Transverse colon (tissue), 3 donors: ENCODE results near the gene MTFP1.

Experiments
- CTCF ChIP-seq, 5 experiments: fragments of 200-600 bp in 3 of 5; fragments of 450-650 bp in 2 of 5; sonication (generic) in 3 of 5; IDR thresholded peaks; 1 replicate in 2 of 5; 2 replicates in 3 of 5; pipeline ENCODE4 v1.5.1; 2016 to 2017; ENCODE audit warnings: antibody characterized with exemption in 5 of 5, inconsistent platforms in 3 of 5, mild to moderate bottlenecking in 2 of 5, moderate library complexity in 1 of 5
- POLR2A ChIP-seq: fragments of 450-650 bp; IDR thresholded peaks from one replicate; pipeline ENCODE4 v1.6.1; 2016; ENCODE audit warnings: antibody characterized with exemption, mild to moderate bottlenecking, moderate library complexity

- peak in 1 of 5 experiments; percentile 31 for TF ChIP-seq CTCF (IDR thresholded peaks at IDR 0.05)
- TF ChIP-seq POLR2A, result no peak
Observed at GRCh38 chr22:30424534-30425326, 838 bp upstream of the MTFP1 start.
